Stomach smooth muscle (tissue), 2 donors: ENCODE results near the gene PFDN1.
A peak's percentile ranks its signal among the peaks of the same experiment; 100 is the strongest.

Source experiments
- H3K27ac ChIP-seq: one replicate; pipeline ENCODE4 v1.7.0; 2013; ENCODE audit warnings: mild to moderate bottlenecking, low read length, inconsistent platforms
- H3K27me3 ChIP-seq, 2 donors: one replicate each; pipeline ENCODE4 v1.7.0; 2013; ENCODE audit warnings: low read length in 2 of 2; ENCODE audit not compliant: insufficient read depth in 2 of 2, control insufficient read depth in 1 of 2
- H3K36me3 ChIP-seq, 2 donors: one replicate each; pipeline ENCODE4 v1.7.0; 2013; ENCODE audit warnings: low read length in 2 of 2; ENCODE audit not compliant: control insufficient read depth in 2 of 2, insufficient read depth in 2 of 2
- H3K4me1 ChIP-seq: one replicate; pipeline ENCODE4 v1.7.0; 2013; ENCODE audit warnings: low read length; ENCODE audit not compliant: control insufficient read depth, insufficient read depth
- H3K4me3 ChIP-seq, 2 donors: one replicate each; pipeline ENCODE4 v1.7.0; 2013; ENCODE audit warnings: low read length in 2 of 2
- H3K9ac ChIP-seq, 2 donors: one replicate each; pipeline ENCODE4 v1.7.0; 2013; ENCODE audit warnings: low read length in 2 of 2, mild to moderate bottlenecking in 1 of 2
- H3K9me3 ChIP-seq, 2 donors: one replicate each; pipeline ENCODE4 v1.7.0; 2013; ENCODE audit warnings: low read length in 2 of 2; ENCODE audit not compliant: control insufficient read depth in 2 of 2
- donor health status: healthy.
- donor health status: Pancreatic carcinoma.

The PFDN1 gene

GRCh38 chr5:140273401-140273877 is 29.5 kb downstream of the PFDN1 start:
- H3K9ac ChIP-seq: no peak overlapping the region
- no peaks in the 10 kb centered on the region for H3K27me3 ChIP-seq
- no peak overlapping the region for H3K27ac ChIP-seq

GRCh38 chr5:140270008-140270407 is 32.9 kb downstream of the PFDN1 start:
- Histone ChIP-seq H3K27me3 (no peaks in the 10 kb centered on the region), H3K4me1 (no peaks in the 10 kb centered on the region), H3K9me3 (no peaks in the 10 kb centered on the region), H3K27ac (no peak overlapping the region), H3K4me3 (no peak overlapping the region), H3K9ac (no peak overlapping the region), H3K36me3 (peaks cover 0 to 4% of the 10 kb centered on the region in 2 donors)

More at GRCh38 chr5:140273401-140273877, 29.5 kb downstream of the PFDN1 start:
- no peak overlapping the region for H3K4me3 ChIP-seq
- H3K9me3 ChIP-seq: no peaks in the 10 kb centered on the region
- H3K4me1 ChIP-seq: no peaks in the 10 kb centered on the region
- peaks cover 0 to 2% of the 10 kb centered on the region in 2 donors for H3K36me3 ChIP-seq

DNA sequence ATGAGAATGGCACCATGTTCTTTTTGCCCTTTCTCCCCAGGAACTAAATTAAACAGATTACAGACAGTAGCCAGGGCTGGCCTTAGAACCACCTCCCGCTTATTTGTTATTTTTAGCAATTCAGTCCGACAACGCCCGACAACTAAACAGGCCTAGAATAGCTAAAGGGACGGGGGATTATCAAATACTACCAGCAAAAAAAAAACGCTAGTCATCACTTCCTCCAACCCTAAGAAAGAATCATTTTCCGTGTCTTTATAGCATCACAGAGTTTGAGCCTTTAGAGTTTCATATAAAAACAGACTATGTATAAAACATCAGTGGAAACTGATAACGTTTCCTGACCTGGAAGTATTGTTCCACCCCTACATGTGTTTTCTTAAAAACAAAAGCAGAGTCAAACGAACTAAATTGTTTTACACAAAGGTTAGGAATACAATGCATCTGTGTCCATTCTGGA is 35.3 kb downstream of the PFDN1 start:
- Histone ChIP-seq H3K9ac (no peak overlapping the region), H3K27me3 (no peaks in the 10 kb centered on the region), H3K4me1 (no peaks in the 10 kb centered on the region), H3K4me3 (no peak overlapping the region), H3K9me3 (no peaks in the 10 kb centered on the region), H3K36me3 (peaks cover 0 to 2% of the 10 kb centered on the region in 2 donors), H3K27ac (no peak overlapping the region)

- H3K9me3 ChIP-seq: no peaks in the 10 kb centered on the region
- peaks cover 0 to 2% of the 10 kb centered on the region in 2 donors for H3K36me3 ChIP-seq
- no peaks in the 10 kb centered on the region for H3K27me3 ChIP-seq
- no peaks in the 10 kb centered on the region for H3K4me1 ChIP-seq
- no peak overlapping the region for H3K9ac ChIP-seq
- no peak overlapping the region for H3K27ac ChIP-seq
- H3K4me3 ChIP-seq: no peak overlapping the region
These were observed 35.7 kb downstream of the PFDN1 start for GRCh38 chr5:140267201-140267540.

GRCh38 chr5:140266471-140267200 is 36.3 kb downstream of the PFDN1 start:
- no peaks in the 10 kb centered on the region for H3K9me3 ChIP-seq
- H3K9ac ChIP-seq: no peak overlapping the region
- no peaks in the 10 kb centered on the region for H3K27me3 ChIP-seq
- no peak overlapping the region for H3K27ac ChIP-seq
- peaks cover 0 to 2% of the 10 kb centered on the region in 2 donors for H3K36me3 ChIP-seq
- peaks cover 3% of the 10 kb centered on the region for H3K4me1 ChIP-seq
- H3K4me3 ChIP-seq: no peak overlapping the region

GRCh38 chr5:140265845-140266244 is 37.1 kb downstream of the PFDN1 start:
- Histone ChIP-seq H3K27me3 (no peaks in the 10 kb centered on the region), H3K4me3 (no peak overlapping the region), H3K36me3 (peaks cover 0 to 2% of the 10 kb centered on the region in 2 donors), H3K4me1 (peaks cover 9% of the 10 kb centered on the region), H3K27ac (no peak overlapping the region), H3K9ac (no peak overlapping the region), H3K9me3 (no peaks in the 10 kb centered on the region)

DNA sequence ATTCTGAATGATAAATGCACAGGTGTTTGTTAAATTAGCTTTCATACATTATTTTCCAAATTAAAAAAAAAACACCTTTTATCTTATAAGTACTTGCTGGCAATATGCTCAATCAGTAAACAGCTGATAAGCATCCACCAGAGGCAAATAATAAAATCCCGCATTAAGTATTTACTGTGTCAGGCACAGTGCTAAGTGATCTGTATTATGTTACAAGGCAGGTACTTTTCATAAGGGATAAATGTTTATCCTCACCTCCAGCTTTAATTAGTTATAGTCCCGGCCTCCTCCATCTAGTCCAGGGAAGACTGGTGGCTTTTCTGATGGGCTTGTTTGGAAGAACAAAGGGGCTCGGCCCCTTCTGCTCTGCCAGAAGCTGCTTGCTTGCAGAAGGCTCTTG is 40.1 kb downstream of the PFDN1 start:
- Histone ChIP-seq H3K36me3 (peaks cover 0 to 2% of the 10 kb centered on the region in 2 donors), H3K9me3 (no peaks in the 10 kb centered on the region), H3K27me3 (no peaks in the 10 kb centered on the region), H3K4me3 (no peak overlapping the region), H3K4me1 (peaks cover 15% of the 10 kb centered on the region), H3K9ac (no peak overlapping the region), H3K27ac (no peak overlapping the region)

GRCh38 chr5:140262221-140262620 is 40.7 kb downstream of the PFDN1 start:
- peaks cover 15% of the 10 kb centered on the region for H3K4me1 ChIP-seq
- H3K9me3 ChIP-seq: no peaks in the 10 kb centered on the region
- peaks cover 0 to 2% of the 10 kb centered on the region in 2 donors for H3K36me3 ChIP-seq
- H3K27ac ChIP-seq: no peak overlapping the region
- no peaks in the 10 kb centered on the region for H3K27me3 ChIP-seq
- no peak overlapping the region for H3K9ac ChIP-seq
- no peak overlapping the region for H3K4me3 ChIP-seq

DNA sequence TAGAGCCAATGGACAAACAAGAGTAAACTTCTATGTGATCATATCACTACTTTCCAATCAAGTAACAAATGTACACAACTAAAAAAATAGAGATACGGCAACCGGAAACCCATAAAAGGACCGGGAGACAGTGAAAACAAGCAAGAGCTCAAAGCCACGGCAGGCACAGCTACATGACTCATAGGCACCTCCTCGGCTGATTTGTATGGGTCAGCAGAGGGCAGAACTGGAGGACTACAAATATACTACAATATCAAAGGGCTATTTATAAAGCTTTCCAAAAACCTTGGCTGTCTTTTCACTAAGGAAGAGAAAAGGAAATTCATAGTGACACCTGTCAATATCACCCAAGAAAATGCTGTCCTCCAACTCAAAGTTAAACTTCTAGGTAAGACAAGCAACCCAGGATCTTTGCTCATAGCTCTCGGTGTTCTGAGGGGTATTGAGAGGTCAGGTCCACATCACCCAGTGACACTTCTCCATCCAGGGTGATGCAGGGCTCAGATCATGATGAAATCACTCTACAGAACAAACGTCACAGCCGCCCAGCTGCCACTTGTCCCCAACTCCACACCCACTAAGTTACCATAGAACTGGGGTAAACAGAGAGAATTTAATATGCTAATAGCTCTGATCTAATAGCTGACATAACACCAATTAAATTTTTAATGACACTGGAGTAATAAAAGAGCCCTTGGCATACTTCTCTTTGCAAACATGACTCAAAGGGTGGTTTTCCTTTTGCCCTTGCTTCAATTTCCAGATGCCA is 41.3 kb downstream of the PFDN1 start:
- no peaks in the 10 kb centered on the region for H3K9me3 ChIP-seq
- peaks cover 15% of the 10 kb centered on the region for H3K4me1 ChIP-seq
- H3K4me3 ChIP-seq: no peak overlapping the region
- H3K27ac ChIP-seq: peak overlapping the region; percentile 24
- peak overlapping the region in 1 of 2 donors; percentile 6 for H3K9ac ChIP-seq
- no peaks in the 10 kb centered on the region for H3K27me3 ChIP-seq
- H3K36me3 ChIP-seq: peaks cover 0 to under 1% of the 10 kb centered on the region in 2 donors

DNA sequence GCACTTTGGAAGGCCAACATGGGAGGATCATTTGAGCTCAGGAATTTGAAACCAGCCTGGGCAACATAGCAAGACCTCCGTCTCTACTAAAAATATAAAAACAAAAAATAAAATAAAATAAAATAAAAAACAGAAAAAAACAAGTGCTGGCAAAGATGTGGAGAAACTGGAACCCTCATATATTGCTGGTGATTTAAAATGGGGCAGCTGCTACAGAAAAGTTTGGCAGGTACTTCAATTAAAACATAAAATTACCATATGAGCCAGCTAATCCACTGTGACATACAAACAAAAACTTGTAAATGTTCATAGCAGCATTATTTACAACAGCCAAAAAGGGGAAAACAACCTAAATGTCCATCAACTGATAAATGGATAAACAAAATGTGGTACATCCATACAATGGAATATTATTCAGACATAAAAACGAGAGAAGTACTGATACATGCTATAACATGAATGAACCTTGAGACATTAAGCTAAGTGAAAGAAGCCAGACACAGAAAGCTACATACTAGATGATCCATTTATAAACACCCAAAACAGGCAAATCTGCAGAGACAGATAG is 42.7 kb downstream of the PFDN1 start:
- H3K27ac ChIP-seq: no peak overlapping the region

More for the DNA sequence above, 42.7 kb downstream of the PFDN1 start:
- Histone ChIP-seq H3K4me1 (peaks cover 15% of the 10 kb centered on the region), H3K36me3 (no peaks in the 10 kb centered on the region), H3K27me3 (no peaks in the 10 kb centered on the region), H3K9me3 (no peaks in the 10 kb centered on the region), H3K9ac (no peak overlapping the region), H3K4me3 (no peak overlapping the region)
